Upper lobe of left lung (tissue), 4 donors: ENCODE data around the gene RRP9.
"Not testable (repeated sequence)": the region's sequence is repeated elsewhere in the genome, so short reads cannot be mapped to it uniquely, and the experiment has no call there.

Experiments
- CTCF ChIP-seq, 6 experiments: fragments of 450-650 bp in 4 of 6; fragments of 200-600 bp in 2 of 6; sonication (generic) in 2 of 6; IDR thresholded peaks; one replicate each; pipeline ENCODE4 v1.5.1; 2016 to 2019; ENCODE audit warnings: antibody characterized with exemption in 6 of 6
- POLR2A ChIP-seq, 4 donors: fragments of 450-650 bp; IDR thresholded peaks; one replicate each; pipeline ENCODE4 v1.5.1; 2016 to 2017; ENCODE audit warnings: antibody characterized with exemption in 4 of 4, mild to moderate bottlenecking in 2 of 4
- POLR2AphosphoS5 ChIP-seq, 2 donors: sonication (generic); formaldehyde crosslinking; IDR thresholded peaks; one replicate each; pipeline ENCODE4 v1.5.1; 2017; ENCODE audit warnings: antibody characterized with exemption in 2 of 2

DNA sequence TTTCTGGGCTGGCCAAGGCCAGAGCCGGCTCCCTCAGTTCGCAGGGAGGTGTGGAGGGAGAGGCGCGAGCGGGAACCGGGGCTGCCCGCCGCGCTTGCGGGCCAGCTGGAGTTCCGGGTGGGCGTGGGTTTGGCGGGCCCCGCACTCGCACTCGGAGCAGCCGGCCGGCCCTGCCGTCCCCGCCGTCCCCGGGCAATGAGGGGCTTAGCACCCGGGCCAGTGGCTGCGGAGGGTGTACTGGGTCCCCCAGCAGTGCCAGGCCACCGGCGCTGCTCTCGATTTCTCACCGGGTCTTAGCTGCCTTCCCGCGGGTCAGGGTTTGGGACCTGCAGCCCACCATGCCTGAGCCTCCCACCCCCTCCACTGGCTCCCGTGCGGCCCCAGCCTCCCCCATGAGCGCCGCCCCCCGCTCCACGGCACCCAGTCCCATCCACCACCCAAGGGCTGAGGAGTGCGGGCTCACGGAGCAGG is 48.8 kb upstream of the RRP9 start:
- not testable (repeated sequence) for TF ChIP-seq POLR2A, CTCF, POLR2AphosphoS5 (IDR thresholded peaks at IDR 0.05)
